ENCODE measurements around the gene RSPH3.

DNA sequence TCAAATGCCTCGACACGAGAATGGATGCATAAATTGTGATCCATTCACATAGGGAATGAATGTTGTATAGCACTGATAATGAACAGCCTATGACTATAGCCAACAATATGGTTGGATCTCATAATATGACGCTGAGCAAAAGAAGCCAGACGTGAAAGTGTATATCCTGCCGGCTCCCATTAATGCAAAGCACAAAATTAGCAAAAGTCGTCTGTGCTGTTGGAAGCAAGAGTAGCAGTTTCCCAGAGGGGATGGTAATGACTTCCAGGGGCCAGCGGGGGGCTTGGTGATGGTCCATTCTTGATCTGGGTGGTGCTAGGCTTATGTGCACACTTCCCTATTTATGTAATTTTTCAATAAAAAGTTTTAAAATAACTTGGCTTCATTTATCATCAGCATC, 45.8 kb upstream of the RSPH3 start:
- TF ChIP-seq POLR2AphosphoS5 (IDR thresholded peaks at IDR 0.05; ENCODE audit: low read depth, low read length) (no peak), YY1 (IDR thresholded peaks at IDR 0.05; ENCODE audit: low read depth) (no peak), ZBTB33 (IDR thresholded peaks at IDR 0.05; ENCODE audit: borderline replicate concordance, low read depth) (no peak), TCF12 (IDR thresholded peaks at IDR 0.05) (no peak), GABPA (IDR thresholded peaks at IDR 0.05; ENCODE audit: low read depth) (no peak), FOXJ3 (CRISPR knock-in tag; IDR thresholded peaks at IDR 0.05) (no peak), MEF2A (IDR thresholded peaks at IDR 0.05; ENCODE audit: borderline replicate concordance, low read depth) (no peak), REST (IDR thresholded peaks at IDR 0.05; ENCODE audit: low read depth, low read length) (no peak), RCOR1 (IDR thresholded peaks at IDR 0.05; ENCODE audit: low read length) (no peak), EP300 (IDR thresholded peaks at IDR 0.05; ENCODE audit: borderline replicate concordance in 1 of 2, low read depth in 1 of 2, low read length in 1 of 2) (no peak), MAX (IDR thresholded peaks at IDR 0.05; ENCODE audit: low read depth) (no peak)
- TF ChIP-seq, protein P1, sequence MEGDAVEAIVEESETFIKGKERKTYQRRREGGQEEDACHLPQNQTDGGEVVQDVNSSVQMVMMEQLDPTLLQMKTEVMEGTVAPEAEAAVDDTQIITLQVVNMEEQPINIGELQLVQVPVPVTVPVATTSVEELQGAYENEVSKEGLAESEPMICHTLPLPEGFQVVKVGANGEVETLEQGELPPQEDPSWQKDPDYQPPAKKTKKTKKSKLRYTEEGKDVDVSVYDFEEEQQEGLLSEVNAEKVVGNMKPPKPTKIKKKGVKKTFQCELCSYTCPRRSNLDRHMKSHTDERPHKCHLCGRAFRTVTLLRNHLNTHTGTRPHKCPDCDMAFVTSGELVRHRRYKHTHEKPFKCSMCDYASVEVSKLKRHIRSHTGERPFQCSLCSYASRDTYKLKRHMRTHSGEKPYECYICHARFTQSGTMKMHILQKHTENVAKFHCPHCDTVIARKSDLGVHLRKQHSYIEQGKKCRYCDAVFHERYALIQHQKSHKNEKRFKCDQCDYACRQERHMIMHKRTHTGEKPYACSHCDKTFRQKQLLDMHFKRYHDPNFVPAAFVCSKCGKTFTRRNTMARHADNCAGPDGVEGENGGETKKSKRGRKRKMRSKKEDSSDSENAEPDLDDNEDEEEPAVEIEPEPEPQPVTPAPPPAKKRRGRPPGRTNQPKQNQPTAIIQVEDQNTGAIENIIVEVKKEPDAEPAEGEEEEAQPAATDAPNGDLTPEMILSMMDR (IDR thresholded peaks at IDR 0.05), result no peak
- TF ChIP-seq, protein P2, sequence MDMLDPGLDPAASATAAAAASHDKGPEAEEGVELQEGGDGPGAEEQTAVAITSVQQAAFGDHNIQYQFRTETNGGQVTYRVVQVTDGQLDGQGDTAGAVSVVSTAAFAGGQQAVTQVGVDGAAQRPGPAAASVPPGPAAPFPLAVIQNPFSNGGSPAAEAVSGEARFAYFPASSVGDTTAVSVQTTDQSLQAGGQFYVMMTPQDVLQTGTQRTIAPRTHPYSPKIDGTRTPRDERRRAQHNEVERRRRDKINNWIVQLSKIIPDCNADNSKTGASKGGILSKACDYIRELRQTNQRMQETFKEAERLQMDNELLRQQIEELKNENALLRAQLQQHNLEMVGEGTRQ (IDR thresholded peaks at IDR 0.05; ENCODE audit: borderline replicate concordance, low read depth, low read length), result no peak

All from SK-N-SH (cell line).